Measurements from ENCODE around the gene PKP1. TPM values are rescaled to one million over a fixed set of nuclear protein-coding genes. Genes with fewer than 3 reads are reported as not detected.

The PKP1 gene
- total RNA-seq, 1 donor: under 0.01 TPM

GRCh38 chr1:201304126-201304525, 20.8 kb downstream of the PKP1 start:
- no peak for DNase-seq (ENCODE audit: low read depth in 2 of 3, low spot score in 2 of 3)

- no peak for DNase-seq (ENCODE audit: low read depth in 2 of 3, low spot score in 2 of 3)
These were observed 22.5 kb downstream of the PKP1 start for GRCh38 chr1:201305815-201306214.

DNA sequence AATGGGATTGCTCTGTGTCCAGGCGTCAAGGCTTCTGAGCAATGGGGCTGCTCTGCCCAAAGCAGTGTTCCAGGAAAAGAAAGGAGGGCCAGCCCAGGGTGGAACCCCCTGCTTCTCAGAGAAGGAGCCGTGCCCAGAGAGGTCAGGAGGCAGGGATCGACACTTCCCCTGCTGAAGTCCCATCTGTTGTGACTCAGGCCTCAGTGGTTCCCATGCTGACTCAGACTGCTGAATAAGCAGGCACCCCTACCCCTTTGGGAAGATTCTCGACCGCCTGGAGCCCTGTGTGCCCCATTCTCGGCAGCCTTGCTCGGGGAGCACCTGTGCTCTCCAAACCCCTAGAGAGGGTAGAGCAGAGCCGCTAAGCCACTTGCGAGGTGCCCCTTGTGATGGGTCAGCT, 23.9 kb downstream of the PKP1 start:
- no peak for DNase-seq (ENCODE audit: low read depth in 2 of 3, low spot score in 2 of 3)

DNA sequence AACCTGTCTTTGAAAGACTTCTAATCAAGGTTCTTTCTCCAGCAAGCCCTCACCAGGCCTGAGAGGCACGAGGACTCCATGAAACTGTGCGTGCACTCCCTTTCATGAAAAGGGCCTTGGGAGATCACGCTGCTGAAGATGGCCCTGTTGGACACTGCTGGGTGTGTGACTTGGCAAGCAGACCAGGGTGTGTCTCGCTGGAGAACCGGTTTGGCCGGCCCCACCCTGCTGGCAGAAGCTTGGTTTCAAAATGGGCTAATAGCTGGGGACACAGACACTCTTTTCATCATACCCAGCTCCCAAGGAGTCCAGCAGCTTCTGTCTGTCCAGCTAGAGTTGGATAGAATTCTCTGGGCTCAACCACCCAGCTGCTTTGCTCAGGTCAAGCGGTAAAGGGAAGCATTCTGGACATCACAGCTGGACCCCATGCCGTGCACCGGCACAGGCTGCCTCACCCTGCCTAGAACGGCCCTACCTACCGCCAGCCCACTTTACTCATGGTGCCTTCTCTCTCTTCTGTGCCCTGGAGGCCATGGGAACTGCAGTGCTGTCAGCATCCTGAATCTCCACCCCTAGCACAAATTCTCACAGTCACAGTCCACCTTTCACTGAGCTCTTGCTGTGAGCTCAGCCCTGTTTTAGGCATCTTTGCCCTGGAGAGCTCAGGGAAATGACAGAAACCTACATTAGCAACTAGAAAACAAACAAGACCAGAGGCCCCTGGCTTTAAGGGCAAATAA, 24.6 kb downstream of the PKP1 start:
- no peak for DNase-seq (ENCODE audit: low read depth in 2 of 3, low spot score in 2 of 3)

GRCh38 chr1:201309416-201309815, 26.1 kb downstream of the PKP1 start:
- peak in 2 of 3 donors; percentile 41 to 58 for DNase-seq (ENCODE audit: low read depth in 2 of 3, low spot score in 2 of 3)

GRCh38 chr1:201310251-201310985, 27.1 kb downstream of the PKP1 start:
- DNase-seq (ENCODE audit: low read depth in 2 of 3, low spot score in 2 of 3): no peak

- DNase-seq (ENCODE audit: low read depth in 2 of 3, low spot score in 2 of 3): no peak
These were observed 27.7 kb downstream of the PKP1 start for GRCh38 chr1:201310986-201311355.

DNA sequence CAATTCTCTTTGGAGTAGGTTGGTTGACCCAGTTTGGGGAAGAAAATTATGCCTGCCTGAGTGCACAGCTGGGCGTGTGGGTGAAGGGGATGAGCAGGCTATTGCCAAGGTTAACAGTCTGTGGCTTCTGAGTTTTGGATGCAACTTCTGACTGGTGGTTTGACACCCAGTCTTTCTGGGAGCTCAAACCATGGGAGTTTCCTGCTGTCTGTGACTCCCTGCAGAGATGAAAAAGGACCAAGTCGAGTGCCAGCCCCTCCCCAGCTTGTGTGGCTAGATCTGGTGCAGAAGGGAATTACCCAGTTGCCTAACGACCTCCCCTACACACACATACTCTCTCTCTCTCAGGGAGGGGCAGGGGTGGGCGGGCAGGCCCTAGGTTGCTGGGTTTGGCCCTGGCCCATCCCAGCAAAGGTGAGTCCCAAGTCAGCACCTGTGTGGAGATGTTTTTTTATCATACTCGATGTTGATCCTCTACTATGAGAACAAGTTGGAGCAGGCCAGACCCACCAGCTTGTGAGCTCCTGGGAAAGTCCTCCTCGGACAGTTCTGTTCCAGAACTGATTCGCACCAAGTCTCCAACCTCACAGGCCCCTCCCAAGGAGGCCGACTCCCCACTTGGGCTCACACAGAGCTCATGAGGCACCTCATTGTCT, 28.2 kb downstream of the PKP1 start:
- DNase-seq (ENCODE audit: low read depth in 2 of 3, low spot score in 2 of 3): no peak

DNA sequence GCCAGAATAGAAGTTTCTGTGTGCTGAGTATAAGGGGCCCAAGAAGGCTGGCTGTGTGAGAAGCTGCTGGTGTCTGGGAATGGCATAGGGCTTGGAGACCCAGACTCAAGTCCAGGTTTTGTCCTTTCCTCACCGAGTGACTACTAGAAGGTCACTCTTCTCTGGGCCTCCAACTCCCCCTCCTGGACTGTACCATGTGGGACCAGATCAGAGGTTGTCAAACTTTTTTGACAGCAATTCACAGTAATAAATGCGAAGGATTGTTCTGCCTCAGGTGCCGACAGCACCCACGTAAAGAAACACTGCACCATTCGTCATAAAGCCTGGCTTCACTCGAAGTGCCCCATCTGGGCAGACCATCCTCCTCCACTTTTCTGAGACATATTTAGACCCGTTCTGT, 29.0 kb downstream of the PKP1 start:
- DNase-seq (ENCODE audit: low read depth in 2 of 3, low spot score in 2 of 3): no peak

DNA sequence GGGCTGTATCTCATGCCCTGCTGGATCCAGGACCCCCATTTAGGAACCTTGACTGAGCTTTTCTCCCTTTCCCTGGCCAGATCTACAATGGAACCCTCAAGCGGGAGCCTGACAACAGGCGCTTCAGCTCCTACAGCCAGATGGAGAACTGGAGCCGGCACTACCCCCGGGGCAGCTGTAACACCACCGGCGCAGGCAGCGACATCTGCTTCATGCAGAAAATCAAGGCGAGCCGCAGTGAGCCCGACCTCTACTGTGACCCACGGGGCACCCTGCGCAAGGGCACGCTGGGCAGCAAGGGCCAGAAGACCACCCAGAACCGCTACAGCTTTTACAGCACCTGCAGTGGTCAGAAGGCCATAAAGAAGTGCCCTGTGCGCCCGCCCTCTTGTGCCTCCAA, 29.8 kb downstream of the PKP1 start:
- DNase-seq (ENCODE audit: low read depth in 2 of 3, low spot score in 2 of 3): no peak

GRCh38 chr1:201316556-201316955, 33.2 kb downstream of the PKP1 start:
- DNase-seq (ENCODE audit: low read depth in 2 of 3, low spot score in 2 of 3): no peak

DNA sequence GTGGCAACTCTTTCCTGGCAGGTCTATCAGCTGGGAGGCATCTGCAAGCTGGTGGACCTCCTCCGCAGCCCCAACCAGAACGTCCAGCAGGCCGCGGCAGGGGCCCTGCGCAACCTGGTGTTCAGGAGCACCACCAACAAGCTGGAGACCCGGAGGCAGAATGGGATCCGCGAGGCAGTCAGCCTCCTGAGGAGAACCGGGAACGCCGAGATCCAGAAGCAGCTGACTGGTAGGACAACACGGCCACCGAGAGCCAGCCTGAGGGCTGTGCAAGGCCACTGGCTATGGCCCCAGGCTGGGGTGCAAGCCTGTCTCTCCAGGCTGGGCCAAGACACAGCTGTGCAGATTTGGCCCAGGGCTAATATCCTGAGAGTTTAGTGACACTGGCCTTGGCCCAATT, 34.2 kb downstream of the PKP1 start:
- no peak for DNase-seq (ENCODE audit: low read depth in 2 of 3, low spot score in 2 of 3)

DNA sequence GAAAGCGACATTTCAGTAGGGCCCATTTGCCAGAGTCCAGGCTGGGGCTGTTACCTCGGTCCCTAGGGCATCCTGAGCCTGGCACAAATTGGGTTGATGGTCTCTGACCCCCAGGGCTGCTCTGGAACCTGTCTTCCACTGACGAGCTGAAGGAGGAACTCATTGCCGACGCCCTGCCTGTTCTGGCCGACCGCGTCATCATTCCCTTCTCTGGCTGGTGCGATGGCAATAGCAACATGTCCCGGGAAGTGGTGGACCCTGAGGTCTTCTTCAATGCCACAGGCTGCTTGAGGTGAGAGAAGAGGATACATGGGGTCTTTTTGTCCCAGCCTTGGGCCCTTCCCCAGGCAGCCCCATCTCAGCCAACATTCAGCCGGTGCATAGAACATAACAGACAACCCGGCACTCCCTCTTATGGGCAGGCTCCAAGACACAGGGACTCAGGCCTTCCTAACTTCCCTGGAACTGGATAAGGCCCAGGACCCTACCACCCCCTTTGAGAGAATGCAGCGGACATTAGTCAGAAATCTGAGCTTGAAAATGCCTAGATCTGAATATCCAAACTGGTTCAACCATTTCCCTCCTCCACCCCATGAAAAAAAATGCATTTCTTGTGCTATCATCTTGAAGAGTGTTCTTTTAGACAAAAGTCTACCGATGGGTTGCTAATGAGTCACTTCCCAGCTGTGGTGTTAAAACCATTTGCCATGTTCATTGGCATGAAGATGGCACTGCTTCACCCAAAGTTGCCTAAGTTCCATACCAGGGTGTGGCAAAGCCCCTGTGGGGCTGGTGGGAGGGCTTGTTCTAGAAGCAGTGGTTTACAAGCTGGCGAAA, 35.4 kb downstream of the PKP1 start:
- no peak for DNase-seq (ENCODE audit: low read depth in 2 of 3, low spot score in 2 of 3)

DNA sequence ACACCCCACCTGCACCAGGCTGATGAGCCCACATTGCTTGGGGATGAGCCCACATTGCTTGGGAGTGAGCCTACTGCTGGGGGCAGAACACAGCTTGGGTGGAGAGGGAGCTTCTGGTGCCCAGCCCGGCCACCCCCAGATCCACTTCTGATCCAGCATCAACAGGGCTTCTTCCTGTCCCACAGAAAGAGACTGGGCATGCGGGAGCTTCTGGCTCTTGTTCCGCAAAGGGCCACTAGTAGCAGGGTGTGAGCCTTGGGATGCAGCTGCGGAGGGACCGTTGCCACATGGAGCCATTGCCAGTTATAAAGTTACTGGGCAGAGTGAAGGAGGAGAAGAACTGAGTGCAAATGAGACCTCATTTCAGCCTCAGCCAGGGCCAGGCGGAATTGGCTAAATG, 36.3 kb downstream of the PKP1 start:
- DNase-seq (ENCODE audit: low read depth in 2 of 3, low spot score in 2 of 3): no peak

GRCh38 chr1:201320168-201320788, 37.0 kb downstream of the PKP1 start:
- DNase-seq (ENCODE audit: low read depth in 2 of 3, low spot score in 2 of 3): no peak

- no peak for DNase-seq (ENCODE audit: low read depth in 2 of 3, low spot score in 2 of 3)
These were observed 38.6 kb downstream of the PKP1 start for GRCh38 chr1:201321826-201322390.

DNA sequence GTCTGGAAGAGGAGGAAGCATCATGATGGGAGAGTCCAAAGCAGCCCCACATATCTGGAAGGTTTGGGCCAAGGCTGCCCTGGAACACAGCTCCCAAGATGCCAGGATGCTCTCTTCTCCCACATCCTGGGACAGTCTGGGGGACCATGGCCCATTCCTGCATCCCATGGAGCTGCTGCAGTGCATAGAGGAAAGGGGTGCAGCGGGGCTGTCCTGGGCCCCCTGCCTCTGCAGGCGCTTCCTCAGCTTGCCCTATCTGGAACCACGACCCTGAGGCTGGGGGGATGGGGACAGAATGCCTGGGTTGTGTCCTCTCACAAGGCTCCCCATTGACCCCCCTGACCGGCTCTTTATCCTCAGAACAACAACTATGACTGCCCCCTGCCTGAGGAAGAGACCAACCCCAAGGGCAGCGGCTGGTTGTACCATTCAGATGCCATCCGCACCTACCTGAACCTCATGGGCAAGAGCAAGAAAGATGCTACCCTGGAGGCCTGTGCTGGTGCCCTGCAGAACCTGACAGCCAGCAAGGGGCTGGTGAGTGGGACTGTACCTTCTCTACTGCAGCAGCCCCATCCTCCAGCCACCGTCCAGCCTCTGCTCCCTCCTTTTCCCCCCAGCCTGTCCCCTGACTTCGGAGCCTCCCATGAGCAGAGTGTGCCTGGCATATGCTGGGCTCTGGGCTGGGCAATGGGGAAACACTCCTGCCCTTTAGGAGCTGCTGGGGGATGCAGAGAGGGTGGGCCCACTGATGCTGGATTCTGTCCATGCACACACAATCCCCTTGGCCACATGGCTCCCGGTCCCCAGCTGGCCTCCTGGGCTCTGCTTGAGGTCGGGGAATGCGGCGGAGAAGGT, 39.6 kb downstream of the PKP1 start:
- DNase-seq (ENCODE audit: low read depth in 2 of 3, low spot score in 2 of 3): no peak

DNA sequence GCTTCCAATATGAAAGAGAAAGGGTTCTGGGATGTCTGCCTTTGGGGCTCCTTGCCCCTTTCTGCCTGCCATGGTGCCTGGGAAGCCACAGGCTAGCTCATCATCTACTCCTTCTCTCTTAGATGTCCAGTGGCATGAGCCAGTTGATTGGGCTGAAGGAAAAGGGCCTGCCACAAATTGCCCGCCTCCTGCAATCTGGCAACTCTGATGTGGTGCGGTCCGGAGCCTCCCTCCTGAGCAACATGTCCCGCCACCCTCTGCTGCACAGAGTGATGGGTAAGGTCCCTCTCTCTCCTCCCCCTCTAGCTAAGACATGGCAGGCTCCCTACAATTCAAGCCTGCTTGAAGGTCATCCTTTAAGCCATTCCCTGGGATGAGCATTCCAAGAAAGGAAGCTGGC, 41.0 kb downstream of the PKP1 start:
- DNase-seq (ENCODE audit: low read depth in 2 of 3, low spot score in 2 of 3): no peak
